NCI-H2029 treated with DMSO at 0.1 percent for 48 hours (cell line): Measurements from ENCODE around the gene EGFL8.
A peak's percentile ranks its signal among the peaks of the same experiment; 100 is the strongest.
"Not testable (repeated sequence)": the region's sequence is repeated elsewhere in the genome, so short reads cannot be mapped to it uniquely, and the experiment has no call there.

ENCODE experiments used
- DNase-seq: peaks from one replicate; lab custom pipeline; 2025; lab: John Stamatoyannopoulos, UW

The EGFL8 gene

GRCh38 chr6:32195902-32196681 lies 31.7 kb downstream of the EGFL8 start:
- peak; percentile 19 for DNase-seq

- DNase-seq, result no peak
Measured at GRCh38 chr6:32196682-32197616, 32.6 kb downstream of the EGFL8 start.

GRCh38 chr6:32198345-32198696 lies 33.9 kb downstream of the EGFL8 start:
- no peak for DNase-seq

- DNase-seq, result no peak
Measured at GRCh38 chr6:32198866-32199265, 34.5 kb downstream of the EGFL8 start.

- DNase-seq, result no peak
Measured at GRCh38 chr6:32200711-32201475, 36.5 kb downstream of the EGFL8 start.

- DNase-seq, result no peak
Measured at GRCh38 chr6:32202186-32202585, 37.8 kb downstream of the EGFL8 start.

- DNase-seq, result no peak
Measured at GRCh38 chr6:32203426-32204267, 39.3 kb downstream of the EGFL8 start.

GRCh38 chr6:32204268-32204715 lies 39.9 kb downstream of the EGFL8 start:
- no peak for DNase-seq

- no peak for DNase-seq
Measured at GRCh38 chr6:32208996-32209395, 44.6 kb downstream of the EGFL8 start.

- no peak for DNase-seq
Measured at GRCh38 chr6:32210191-32210601, 45.8 kb downstream of the EGFL8 start.

- not testable (repeated sequence) for DNase-seq
Measured at GRCh38 chr6:32211432-32211831, 47.0 kb downstream of the EGFL8 start.

- DNase-seq, result no peak
Measured at GRCh38 chr6:32212076-32212760, 47.8 kb downstream of the EGFL8 start.

- DNase-seq, result no peak
Measured at GRCh38 chr6:32213649-32214048, 49.3 kb downstream of the EGFL8 start.

- no peak for DNase-seq
Measured at GRCh38 chr6:32214126-32214525, 49.7 kb downstream of the EGFL8 start.

- DNase-seq, result no peak
Measured at GRCh38 chr6:32215617-32216016, 51.2 kb downstream of the EGFL8 start.

GRCh38 chr6:32216285-32216684 lies 51.9 kb downstream of the EGFL8 start:
- no peak for DNase-seq

- no peak for DNase-seq
Measured at GRCh38 chr6:32216998-32217397, 52.6 kb downstream of the EGFL8 start.
